ENCODE measurements around the gene SLC7A4. TPM values are rescaled to one million over a fixed set of nuclear protein-coding genes. Genes with fewer than 3 reads are reported as not detected.

The SLC7A4 gene
- total and polyA plus RNA-seq, 2 of the 8 experiments (the other 6 are each of a cell fraction or from before 2014, with no cell fraction given): 0.92 TPM; not detected in 1

GRCh38 chr22:20979243-20979809, 53.0 kb downstream of the SLC7A4 start (continued):
- TF ChIP-seq USF2 (IDR thresholded peaks at IDR 0.05; ENCODE audit: low read length) (peak; percentile 81), CREB1 (IDR thresholded peaks at IDR 0.05) (peak; percentile 82), NRF1 (IDR thresholded peaks at IDR 0.05; ENCODE audit: low read depth, low read length) (no peak), TAF1 (IDR thresholded peaks at IDR 0.05; ENCODE audit: low read depth, low read length) (peak; percentile 63; the same call in 1 of the 2 replicates), KDM4A (IDR thresholded peaks at IDR 0.05; ENCODE audit: low read depth, low read length, severe bottlenecking) (peak; percentile 35), RXRA (IDR thresholded peaks at IDR 0.05; ENCODE audit: insufficient read depth, low read depth, low read length) (no peak), ASH2L (IDR thresholded peaks at IDR 0.05; ENCODE audit: low read length) (no peak), TBP (IDR thresholded peaks at IDR 0.05; ENCODE audit: low read depth, low read length) (peak; percentile 40; the same call in 1 of the 2 replicates), RFX5 (IDR thresholded peaks at IDR 0.05; ENCODE audit: borderline replicate concordance, low read depth, low read length) (no peak), CBX5 (IDR thresholded peaks at IDR 0.05; ENCODE audit: low read depth, low read length) (no peak), KDM5A (IDR thresholded peaks at IDR 0.05; ENCODE audit: low read length) (no peak), TAF7 (optimal IDR thresholded peaks at IDR 0.05; ENCODE audit: borderline replicate concordance, low read depth, low read length) (peak; percentile 39), YY1 (IDR thresholded peaks at IDR 0.05; ENCODE audit: low read depth, low read length) (peak; percentile 87)

MicroRNA genes within 50 kb of the gene (microRNA counts, 767-probe panel; counts per million panel counts)
- microRNA hsa-miR-649: 879 counts per million, percentile 95 among the panel's probes with 10 or more counts

Small RNAs within 50 kb of the gene (microRNA-seq; reads per million reads assigned to microRNA genes)
- 0 reads per million in 2 experiments for gene MIR649 (ENCODE audit: borderline microRNAs expressed in 2 of 2, borderline number of aligned reads in 2 of 2, borderline replicate concordance in 1 of 2)

Small RNAs within 50 kb of the gene (small RNA-seq; reads per million reads assigned to genes)
- not detected for gene MIR649 (ENCODE audit: insufficient read depth)

Other genes starting within 250 kb of the SLC7A4 start
- gene PI4KA, start 173.8 kb downstream of the SLC7A4 start, total RNA-seq (2021; fragmentation: NEBNext Ultra II Directional; extraction: Animal tissue kit (Norgen Biotek cat#: 25700)): 34.0 and 37.7 TPM in 2 replicates
- gene PI4KA, start 173.8 kb downstream of the SLC7A4 start, polyA plus RNA-seq (2011; rRNA removed): 22.5 and 28.3 TPM in 2 replicates
- gene SNAP29, start 173.6 kb downstream of the SLC7A4 start, total RNA-seq (2021; fragmentation: NEBNext Ultra II Directional; extraction: Animal tissue kit (Norgen Biotek cat#: 25700)): 11.2 and 15.0 TPM in 2 replicates
- gene SNAP29, start 173.6 kb downstream of the SLC7A4 start, polyA plus RNA-seq (2011; rRNA removed): 7.1 and 11.8 TPM in 2 replicates
- 94.5 and 97.2 TPM in 2 replicates for gene CRKL, start 115.2 kb downstream of the SLC7A4 start, total RNA-seq (2021; fragmentation: NEBNext Ultra II Directional; extraction: Animal tissue kit (Norgen Biotek cat#: 25700))
- gene CRKL, start 115.2 kb downstream of the SLC7A4 start, polyA plus RNA-seq (2011; rRNA removed): 34.5 and 43.7 TPM in 2 replicates
- 0.86 and 1.4 TPM in 2 replicates for gene AIFM3, start 65.3 kb downstream of the SLC7A4 start, total RNA-seq (2021; fragmentation: NEBNext Ultra II Directional; extraction: Animal tissue kit (Norgen Biotek cat#: 25700))
- gene AIFM3, start 65.3 kb downstream of the SLC7A4 start, polyA plus RNA-seq (2011; rRNA removed): 1.4 and 2.1 TPM in 2 replicates
- gene LZTR1, start 50.3 kb downstream of the SLC7A4 start, total RNA-seq (2021; fragmentation: NEBNext Ultra II Directional; extraction: Animal tissue kit (Norgen Biotek cat#: 25700)): 29.8 and 31.0 TPM in 2 replicates
- 22.3 and 32.4 TPM in 2 replicates for gene LZTR1, start 50.3 kb downstream of the SLC7A4 start, polyA plus RNA-seq (2011; rRNA removed)
- gene THAP7, start 30.4 kb downstream of the SLC7A4 start, total RNA-seq (2021; fragmentation: NEBNext Ultra II Directional; extraction: Animal tissue kit (Norgen Biotek cat#: 25700)): 16.2 and 16.9 TPM in 2 replicates
- gene THAP7, start 30.4 kb downstream of the SLC7A4 start, polyA plus RNA-seq (2011; rRNA removed): 32.5 and 40.1 TPM in 2 replicates
- gene P2RX6, start 17.4 kb downstream of the SLC7A4 start, total RNA-seq (2021; fragmentation: NEBNext Ultra II Directional; extraction: Animal tissue kit (Norgen Biotek cat#: 25700)): not detected in 2 replicates
- 0.09 and 0.16 TPM in 2 replicates for gene P2RX6, start 17.4 kb downstream of the SLC7A4 start, polyA plus RNA-seq (2011; rRNA removed)
- gene LRRC74B, start 13.4 kb upstream of the SLC7A4 start, total RNA-seq (2021; fragmentation: NEBNext Ultra II Directional; extraction: Animal tissue kit (Norgen Biotek cat#: 25700)): not detected in 2 replicates
- 0.03 TPM in 1 of 2 replicates, not detected in the other for gene LRRC74B, start 13.4 kb upstream of the SLC7A4 start, polyA plus RNA-seq (2011; rRNA removed)

All from H1 (cell line).